HepG2 (cell line): ENCODE results near the gene SMDT1.

Experiments used
- ATF4 ChIP-seq, 2 experiments: fragments of 450-650 bp in 1 of 2; sonication (generic) in 1 of 2; formaldehyde crosslinking; IDR thresholded peaks; 2 replicates each; pipeline versions ENCODE4 v1.5.0 to v1.8.0; 2020 to 2022; ENCODE audit warnings: mild to moderate bottlenecking in 1 of 2, missing genetic modification reagents in 1 of 2
- CTCF ChIP-seq: sonication (generic); formaldehyde crosslinking; IDR thresholded peaks from 2 replicates; pipeline ENCODE4 v1.5.0; 2020; ENCODE audit warnings: mild to moderate bottlenecking, missing genetic modification reagents, moderate library complexity
- IRF2 ChIP-seq: IDR thresholded peaks from 2 replicates; pipeline ENCODE4 v1.6.1; 2018; ENCODE audit warnings: missing genetic modification reagents, missing compliant biosample characterization
- NR2C2 ChIP-seq: sonication (generic); formaldehyde crosslinking; IDR thresholded peaks from 2 replicates; pipeline ENCODE4 v1.4.0; 2020; ENCODE audit warnings: missing genetic modification reagents, mild to moderate bottlenecking, moderate library complexity, borderline replicate concordance
- PRDM15 ChIP-seq: sonication (generic); formaldehyde crosslinking; IDR thresholded peaks from 2 replicates; pipeline ENCODE4 v1.4.0; 2020; ENCODE audit warnings: missing genetic modification reagents
- SP1 ChIP-seq, 2 experiments: fragments of 450-650 bp in 1 of 2; sonication (generic) in 1 of 2; formaldehyde crosslinking in 1 of 2; IDR thresholded peaks; 2 replicates each; pipeline versions ENCODE4 v1.4.0 to v1.6.1; 2016 to 2020; ENCODE audit warnings: missing genetic modification reagents in 1 of 2
- SRSF9 ChIP-seq: fragments of 200-400 bp; formaldehyde crosslinking; IDR thresholded peaks from 2 replicates; pipeline ENCODE4 v1.6.1; 2018; ENCODE audit warnings: borderline replicate concordance, mild to moderate bottlenecking, low read depth, low read length; ENCODE audit not compliant: insufficient read depth, poor library complexity, severe bottlenecking
- TCF7L2 ChIP-seq: IDR thresholded peaks from 2 replicates; pipeline ENCODE4 v1.6.1; 2011; ENCODE audit warnings: mild to moderate bottlenecking, low read depth, low read length, moderate library complexity
- ZBTB20 ChIP-seq: sonication (generic); formaldehyde crosslinking; IDR thresholded peaks from 2 replicates; pipeline ENCODE4 v1.8.1; 2023; ENCODE audit warnings: missing genetic modification reagents, low read depth, mild to moderate bottlenecking, borderline replicate concordance
- ZBTB4 ChIP-seq: sonication (generic); formaldehyde crosslinking; IDR thresholded peaks from 2 replicates; pipeline ENCODE4 v1.4.0; 2020; ENCODE audit warnings: missing genetic modification reagents, mild to moderate bottlenecking, borderline replicate concordance
- ZFP1 ChIP-seq: IDR thresholded peaks from 2 replicates; pipeline ENCODE4 v1.6.1; 2016
- TF ChIP-seq, protein P1 (sequence below): sonication (generic); formaldehyde crosslinking; IDR thresholded peaks from 2 replicates; pipeline ENCODE4 v1.5.1; 2020; ENCODE audit warnings: missing genetic modification reagents, mild to moderate bottlenecking, borderline replicate concordance

GRCh38 chr22:42074846-42075676, 4.4 kb upstream of the SMDT1 start:
- TF ChIP-seq CTCF (CRISPR knock-in tag) (no peak), PRDM15 (CRISPR knock-in tag) (no peak), ZBTB20 (no peak), TCF7L2 (no peak), IRF2 (CRISPR knock-in tag) (no peak), SP1 (IDR thresholded peaks at IDR 0.05) (no peak), SP1 (CRISPR knock-in tag; IDR thresholded peaks at IDR 0.05) (no peak), ZFP1 (CRISPR knock-in tag) (no peak), SRSF9 (no peak), NR2C2 (CRISPR knock-in tag) (no peak), ZBTB4 (no peak), ATF4 (CRISPR knock-in tag; IDR thresholded peaks at IDR 0.05) (no peak)
- TF ChIP-seq, protein P1, sequence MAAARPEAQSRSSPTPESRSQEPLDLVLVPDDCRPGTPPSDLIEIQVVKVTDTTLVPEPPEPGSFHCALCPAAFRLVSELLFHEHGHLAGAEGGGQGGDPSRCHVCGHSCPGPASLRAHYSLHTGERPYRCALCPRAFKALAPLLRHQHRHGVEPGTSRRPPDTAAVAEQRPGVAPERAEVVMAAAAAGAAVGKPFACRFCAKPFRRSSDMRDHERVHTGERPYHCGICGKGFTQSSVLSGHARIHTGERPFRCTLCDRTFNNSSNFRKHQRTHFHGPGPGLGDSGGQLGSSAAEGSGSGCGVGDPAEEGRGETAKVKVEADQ = no peak
